ENCODE data around the gene GRIN2A.

Gene GRIN2A

GRCh38 chr16:10182222-10183053 is at the start of gene GRIN2A:
GRIN2A (minus strand) TSS chr16:10182428; CDS start chr16:10180411, 2,017 bp downstream.
- no peak for DNase-seq (ENCODE audit: low read depth)

DNA sequence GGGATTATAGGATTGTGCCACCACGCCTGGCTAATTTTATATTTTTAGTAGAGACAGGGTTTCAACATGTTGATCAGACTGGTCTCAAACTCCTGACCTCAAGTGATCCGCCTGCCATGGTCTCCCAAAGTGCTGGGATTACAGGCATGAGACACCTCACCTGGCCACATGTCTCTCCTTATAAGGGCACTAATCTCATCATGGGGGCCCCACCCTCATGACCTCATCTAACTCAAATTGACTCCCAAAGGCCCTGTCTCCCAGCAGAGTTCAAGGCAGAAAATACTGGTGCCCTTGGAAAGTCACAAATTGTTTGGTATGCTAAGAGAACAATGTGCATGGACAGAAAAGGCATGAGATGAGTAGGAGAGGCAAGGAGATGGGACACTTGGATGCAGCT is 49.3 kb upstream of the GRIN2A start:
- DNase-seq (ENCODE audit: low read depth), result no peak

- no peak for DNase-seq (ENCODE audit: low read depth)
These were observed 46.6 kb upstream of the GRIN2A start for GRCh38 chr16:10228779-10229178.

GRCh38 chr16:10226987-10227306 is 44.7 kb upstream of the GRIN2A start:
- no peak for DNase-seq (ENCODE audit: low read depth)

- DNase-seq (ENCODE audit: low read depth), result no peak
These were observed 44.1 kb upstream of the GRIN2A start for GRCh38 chr16:10226141-10226986.

DNA sequence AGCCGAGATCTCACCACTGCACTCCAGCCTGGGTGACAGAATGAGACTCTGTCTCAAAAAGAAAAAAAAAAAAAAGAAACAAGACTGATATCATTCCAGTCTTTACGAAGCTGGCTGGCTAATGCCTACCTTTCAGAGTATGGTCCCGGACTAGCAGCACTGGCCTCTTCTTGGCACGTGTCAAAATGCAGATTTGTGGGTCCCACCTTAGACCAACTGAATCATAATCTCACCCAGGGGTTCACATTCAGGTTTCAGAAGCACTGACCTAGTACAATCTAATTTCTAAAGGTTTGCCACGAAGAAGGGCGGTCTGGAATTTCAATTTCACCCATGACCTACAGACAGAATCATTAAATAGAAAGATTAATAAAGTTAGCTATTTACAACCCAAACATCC is 43.4 kb upstream of the GRIN2A start:
- DNase-seq (ENCODE audit: low read depth), result no peak

- DNase-seq (ENCODE audit: low read depth), result no peak
These were observed 42.6 kb upstream of the GRIN2A start for GRCh38 chr16:10224850-10225249.

- DNase-seq (ENCODE audit: low read depth), result no peak
These were observed 38.7 kb upstream of the GRIN2A start for GRCh38 chr16:10220942-10221341.

DNA sequence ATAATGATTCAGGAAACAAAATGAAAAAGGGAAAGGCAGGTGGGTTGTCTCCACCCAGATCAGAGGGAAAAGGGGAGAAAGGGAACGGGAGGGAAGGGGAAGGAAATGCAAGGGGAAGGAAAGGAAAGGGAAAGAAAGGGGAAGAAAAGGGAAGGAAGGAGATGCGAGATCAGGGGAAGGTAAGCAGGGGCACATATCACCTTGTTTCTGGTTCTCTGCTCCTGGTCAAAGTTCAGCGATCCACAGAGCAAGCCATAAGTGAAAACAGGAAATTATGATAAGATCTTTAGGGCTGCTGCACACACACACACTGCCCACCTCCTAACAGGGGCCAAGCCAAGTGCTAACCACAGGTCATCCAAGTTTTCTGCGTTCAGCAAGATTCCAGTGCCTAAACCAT is 37.5 kb upstream of the GRIN2A start:
- no peak for DNase-seq (ENCODE audit: low read depth)

DNA sequence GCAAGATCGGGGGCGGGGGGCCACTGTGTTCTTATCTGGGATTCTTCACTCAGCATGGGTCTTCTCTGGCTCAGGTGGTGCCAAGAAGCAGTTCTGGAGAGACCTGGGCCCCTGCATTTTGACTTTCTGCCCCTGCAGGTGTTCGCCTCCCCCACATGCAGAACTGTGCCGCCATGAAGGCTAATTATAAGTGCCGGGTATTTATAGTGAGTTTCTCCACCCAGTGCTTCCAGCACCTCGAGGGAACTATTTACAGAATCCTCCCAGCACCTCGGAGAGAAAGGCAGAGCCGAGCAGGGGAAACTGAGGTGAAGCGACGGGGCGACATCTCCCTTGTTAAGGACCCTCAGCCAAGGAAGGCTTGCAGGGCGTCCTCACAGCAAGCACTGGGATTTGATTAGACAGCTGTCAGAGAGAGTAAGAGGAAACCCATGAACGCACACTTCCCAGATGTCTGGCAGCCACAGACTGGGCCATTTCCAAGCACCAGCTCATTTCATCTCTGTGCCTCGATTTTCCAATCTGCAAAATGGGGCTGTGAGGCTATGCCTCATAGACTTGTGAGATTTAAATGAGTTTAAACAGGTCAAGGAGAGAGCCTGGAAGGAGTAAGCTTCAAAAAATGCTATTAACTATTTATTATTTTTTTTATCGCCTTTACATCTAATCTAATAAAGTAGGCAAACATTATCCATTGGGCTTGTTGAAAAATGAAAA is 36.4 kb upstream of the GRIN2A start:
- DNase-seq (ENCODE audit: low read depth), result no peak

- DNase-seq (ENCODE audit: low read depth), result no peak
These were observed 31.5 kb upstream of the GRIN2A start for GRCh38 chr16:10213748-10214147.

DNA sequence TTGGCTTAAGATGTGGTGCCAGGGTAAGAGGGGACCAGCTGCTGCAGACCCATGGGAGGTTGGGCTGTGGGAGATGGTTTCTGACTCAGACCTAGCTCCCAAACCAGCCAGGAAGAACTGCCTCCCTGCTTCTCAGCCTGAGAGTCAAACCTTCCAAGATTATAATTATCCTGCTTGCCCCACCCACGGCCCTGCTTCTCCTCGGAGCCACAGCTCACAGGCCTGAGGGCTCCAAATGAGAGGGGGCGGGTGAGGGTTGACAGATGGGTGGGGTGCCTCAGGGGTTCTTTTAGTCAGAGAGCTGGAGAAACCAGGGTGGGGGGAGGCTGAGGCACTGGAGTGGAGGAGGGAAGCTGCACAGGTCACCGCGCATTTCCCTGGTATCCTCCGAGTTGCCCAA is 28.7 kb upstream of the GRIN2A start:
- no peak for DNase-seq (ENCODE audit: low read depth)

- no peak for DNase-seq (ENCODE audit: low read depth)
These were observed 24.6 kb upstream of the GRIN2A start for GRCh38 chr16:10206865-10207264.

DNA sequence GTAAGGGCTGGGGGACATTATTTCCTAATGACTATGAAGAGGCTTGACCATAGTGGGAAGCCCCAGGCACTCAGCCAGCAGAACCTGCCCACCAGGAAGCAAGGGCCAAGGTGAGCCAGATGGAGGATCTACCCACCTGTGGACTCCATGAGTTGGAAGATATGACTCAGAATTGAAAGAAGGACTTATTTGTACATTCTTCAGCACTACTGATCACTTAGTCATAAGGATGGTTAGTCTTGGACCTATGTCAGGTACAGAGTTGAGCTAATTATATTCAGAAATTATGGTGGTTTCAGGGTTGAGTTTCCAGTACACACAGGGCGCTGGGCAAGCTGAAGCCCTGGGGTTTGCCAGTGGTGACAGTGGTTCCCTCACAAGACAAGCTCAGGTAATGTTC is 24.0 kb upstream of the GRIN2A start:
- DNase-seq (ENCODE audit: low read depth), result no peak

DNA sequence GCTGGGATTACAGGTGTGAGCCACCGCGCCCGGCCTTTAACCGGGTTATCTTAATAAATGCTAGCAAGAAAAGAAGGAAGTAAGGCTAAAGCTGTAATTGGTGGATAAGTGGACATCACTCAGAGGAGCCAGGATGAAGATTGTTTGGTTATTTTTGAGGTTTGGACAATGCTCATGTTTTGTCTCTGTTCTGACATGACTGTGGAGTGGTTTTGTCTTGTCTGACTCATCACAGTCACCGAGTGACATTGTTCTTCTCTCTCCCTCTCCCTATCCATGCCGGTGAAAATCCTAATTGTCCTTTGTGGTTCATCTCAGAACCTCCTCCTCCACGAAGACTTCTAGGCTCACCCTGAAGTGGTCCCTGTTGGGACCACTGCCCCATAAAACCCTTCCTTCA is 23.5 kb upstream of the GRIN2A start:
- DNase-seq (ENCODE audit: low read depth), result no peak

DNA sequence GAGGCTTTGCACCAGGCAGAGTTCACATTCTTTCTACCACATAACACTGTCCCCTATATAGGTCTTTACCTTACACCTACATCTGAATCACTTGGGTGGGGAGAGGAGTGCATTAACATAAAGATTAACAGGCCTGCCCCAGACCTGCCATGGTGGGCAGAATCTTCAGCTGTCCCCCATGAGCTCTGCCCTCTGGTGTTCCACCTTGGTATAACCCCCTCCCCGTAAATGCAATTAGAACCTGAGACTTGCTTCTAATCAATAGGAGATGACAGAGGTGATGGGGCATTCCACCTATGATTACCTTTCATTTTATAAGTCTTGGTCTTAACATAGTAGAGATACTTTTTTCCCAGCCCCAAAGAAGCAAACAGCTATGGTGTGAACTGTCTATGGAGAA is 20.4 kb upstream of the GRIN2A start:
- no peak for DNase-seq (ENCODE audit: low read depth)

DNA sequence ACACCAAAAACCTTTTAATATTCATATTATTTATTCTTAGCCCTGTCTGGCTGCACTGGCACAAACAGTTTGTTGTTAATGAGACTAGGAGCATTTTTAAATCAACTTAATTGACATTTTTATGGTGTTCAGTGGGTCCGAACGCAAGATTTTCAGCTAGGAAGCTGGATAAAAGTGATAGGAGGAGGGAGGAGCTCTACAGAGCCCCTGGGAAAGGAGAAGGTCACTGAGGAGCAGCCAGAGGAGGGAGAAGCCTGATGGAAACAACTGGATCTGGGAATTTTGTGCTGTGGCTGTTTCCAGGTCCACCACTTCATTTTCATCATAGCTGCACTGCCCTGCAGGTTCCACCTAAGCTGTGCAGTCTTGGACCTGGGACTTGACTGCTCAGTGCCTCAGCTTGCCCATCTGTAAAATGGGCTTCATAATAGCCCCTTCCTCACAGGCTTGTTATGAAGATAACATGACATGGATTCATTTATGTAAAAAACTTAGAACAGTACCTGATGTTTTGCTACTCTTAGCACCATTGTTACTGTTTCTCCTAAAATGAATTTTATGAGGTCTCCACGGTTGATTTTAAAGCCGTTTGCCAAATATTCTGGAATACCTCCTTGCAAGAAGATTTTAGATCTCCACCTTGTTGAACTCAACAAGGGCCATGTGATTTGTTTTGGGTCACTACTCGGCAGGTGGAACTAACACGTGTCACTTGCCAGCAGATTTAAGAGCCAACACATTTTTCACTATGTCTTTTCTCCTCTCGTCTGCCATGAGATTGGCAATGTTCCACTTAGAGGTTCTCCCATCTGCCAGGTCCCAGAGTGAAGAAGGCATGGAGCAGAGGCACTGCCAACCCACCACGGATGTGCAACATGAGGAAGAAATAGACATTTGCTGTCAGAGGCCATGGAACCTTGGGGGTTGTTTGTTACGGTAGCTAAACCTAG is 18.7 kb upstream of the GRIN2A start:
- no peak for DNase-seq (ENCODE audit: low read depth)

GRCh38 chr16:10196999-10197398 is 14.8 kb upstream of the GRIN2A start:
- DNase-seq (ENCODE audit: low read depth), result no peak

GRCh38 chr16:10191096-10191495 is 8.9 kb upstream of the GRIN2A start:
- no peak for DNase-seq (ENCODE audit: low read depth)

DNA sequence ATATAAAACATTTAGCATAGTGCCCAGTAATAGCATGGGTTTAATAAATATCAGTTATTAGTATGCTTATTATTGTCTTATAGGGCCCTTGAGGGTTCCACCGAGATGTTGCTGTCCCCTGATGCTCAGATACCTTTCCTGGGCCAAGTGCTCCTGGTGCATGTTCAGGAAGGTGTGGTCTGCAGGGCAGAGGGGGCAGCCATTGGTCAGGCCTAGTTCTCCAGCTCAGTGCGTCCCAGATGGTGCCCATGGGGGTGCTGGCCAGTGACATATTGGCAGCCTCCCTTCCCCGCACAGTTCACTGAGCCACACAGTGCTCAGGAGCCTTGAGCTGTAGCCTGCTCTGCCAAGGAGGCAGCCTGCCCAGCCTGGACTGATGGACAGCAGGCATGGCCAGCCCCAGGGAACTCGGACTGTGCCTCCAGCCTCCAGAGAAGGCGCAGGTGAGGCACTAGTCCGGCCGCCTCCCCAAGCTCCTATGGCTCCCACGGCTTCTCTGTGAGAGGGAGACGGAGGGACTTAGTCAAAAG is 7.7 kb upstream of the GRIN2A start:
- no peak for DNase-seq (ENCODE audit: low read depth)

GRCh38 chr16:10188236-10188635 is 6.0 kb upstream of the GRIN2A start:
- no peak for DNase-seq (ENCODE audit: low read depth)
